Mammary epithelial cell (primary cell): ENCODE data around the gene HAGHL.

Experiments
- EZH2 ChIP-seq: IDR thresholded peaks from 2 replicates; pipeline ENCODE4 v1.6.1; 2012; ENCODE audit warnings: low read length, inconsistent platforms, borderline replicate concordance
- TF ChIP-seq, protein P1 (sequence below), 2 donors: IDR thresholded peaks in 1 of 2; conservative IDR thresholded peaks in 1 of 2; 2 replicates each; pipeline ENCODE4 v1.5.1; 2011 to 2012; ENCODE audit warnings: inconsistent platforms in 2 of 2, low read length in 2 of 2, mild to moderate bottlenecking in 2 of 2, control low read depth in 1 of 2, low read depth in 1 of 2; ENCODE audit not compliant: insufficient read depth in 1 of 2; ENCODE audit errors: extremely low read depth in 1 of 2

DNA sequence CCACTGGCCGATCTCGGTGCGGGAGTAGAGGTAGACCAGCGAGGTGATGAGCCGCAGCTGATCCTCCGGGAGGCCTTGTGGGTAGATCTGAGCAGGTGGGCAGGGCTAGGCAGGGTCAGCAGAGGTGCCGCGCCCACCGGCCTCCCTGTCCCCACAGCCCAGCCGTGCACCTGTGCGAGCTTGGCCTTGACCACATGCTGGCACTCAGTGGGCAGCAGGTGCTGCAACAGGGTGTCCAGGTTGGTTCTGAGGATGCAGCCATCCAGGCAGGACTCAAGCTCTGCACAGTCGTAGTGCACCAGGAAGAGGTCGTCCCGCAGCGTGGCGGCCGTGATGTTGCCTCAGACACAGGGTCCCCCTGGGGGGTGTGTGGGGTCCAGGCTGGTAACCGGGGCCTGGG, 46.1 kb downstream of the HAGHL start:
- TF ChIP-seq, protein P1, sequence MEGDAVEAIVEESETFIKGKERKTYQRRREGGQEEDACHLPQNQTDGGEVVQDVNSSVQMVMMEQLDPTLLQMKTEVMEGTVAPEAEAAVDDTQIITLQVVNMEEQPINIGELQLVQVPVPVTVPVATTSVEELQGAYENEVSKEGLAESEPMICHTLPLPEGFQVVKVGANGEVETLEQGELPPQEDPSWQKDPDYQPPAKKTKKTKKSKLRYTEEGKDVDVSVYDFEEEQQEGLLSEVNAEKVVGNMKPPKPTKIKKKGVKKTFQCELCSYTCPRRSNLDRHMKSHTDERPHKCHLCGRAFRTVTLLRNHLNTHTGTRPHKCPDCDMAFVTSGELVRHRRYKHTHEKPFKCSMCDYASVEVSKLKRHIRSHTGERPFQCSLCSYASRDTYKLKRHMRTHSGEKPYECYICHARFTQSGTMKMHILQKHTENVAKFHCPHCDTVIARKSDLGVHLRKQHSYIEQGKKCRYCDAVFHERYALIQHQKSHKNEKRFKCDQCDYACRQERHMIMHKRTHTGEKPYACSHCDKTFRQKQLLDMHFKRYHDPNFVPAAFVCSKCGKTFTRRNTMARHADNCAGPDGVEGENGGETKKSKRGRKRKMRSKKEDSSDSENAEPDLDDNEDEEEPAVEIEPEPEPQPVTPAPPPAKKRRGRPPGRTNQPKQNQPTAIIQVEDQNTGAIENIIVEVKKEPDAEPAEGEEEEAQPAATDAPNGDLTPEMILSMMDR (conservative IDR thresholded peaks at IDR 0.05 in 1 of 2, IDR thresholded peaks at IDR 0.05 in 1 of 2; ENCODE audit: extremely low read depth in 1 of 2, insufficient read depth in 1 of 2, low read depth in 1 of 2, low read length in 2 of 2) = no peak
- no peak for TF ChIP-seq EZH2
